DND-41 (cell line): ENCODE data around the gene SKIC8.

Experiments
- ATAC-seq: fragments of 200-7000 bp; cut with Tn5 transposase; 3 replicates; pipeline ENCODE4 v1.9.1; 2021; ENCODE audit warnings: low read depth; ENCODE audit not compliant: insufficient read depth
- DNase-seq: peaks from one replicate; pipeline ENCODE4 v3.0.0-alpha.2; 2020
- H2AFZ ChIP-seq: 2 replicates; pipeline ENCODE4 v1.6.0; 2012; ENCODE audit warnings: low read depth, low read length
- H3K27ac ChIP-seq: 2 replicates; pipeline ENCODE4 v1.5.1; 2012; ENCODE audit warnings: low read length, inconsistent platforms
- H3K27me3 ChIP-seq: fragments of 200-600 bp; sonication (generic); 2 replicates; pipeline ENCODE4 v1.6.0; 2012; ENCODE audit warnings: low read length, mild to moderate bottlenecking, inconsistent platforms; ENCODE audit not compliant: insufficient read depth, poor library complexity
- H3K36me3 ChIP-seq: 2 replicates; pipeline ENCODE4 v1.5.1; 2012; ENCODE audit warnings: low read length, inconsistent platforms; ENCODE audit not compliant: insufficient read depth
- H3K4me1 ChIP-seq: 2 replicates; pipeline ENCODE4 v1.5.1; 2012; ENCODE audit warnings: mild to moderate bottlenecking, low read length; ENCODE audit not compliant: insufficient read depth
- H3K4me2 ChIP-seq: 2 replicates; pipeline ENCODE4 v1.6.0; 2012; ENCODE audit warnings: mild to moderate bottlenecking, moderate library complexity, low read length, inconsistent platforms; ENCODE audit not compliant: insufficient read depth
- H3K4me3 ChIP-seq, 2 experiments: fragments of 200-600 bp in 1 of 2; shearing (Covaris generic) in 1 of 2; 2 replicates each; pipeline ENCODE4 v1.5.1; 2012 to 2016; ENCODE audit warnings: inconsistent platforms in 2 of 2, low read length in 2 of 2, mild to moderate bottlenecking in 2 of 2, low read depth in 1 of 2, moderate library complexity in 1 of 2
- H3K79me2 ChIP-seq: 2 replicates; pipeline ENCODE4 v1.6.0; 2012; ENCODE audit warnings: low read length, inconsistent platforms; ENCODE audit not compliant: insufficient read depth
- H3K9ac ChIP-seq: 2 replicates; pipeline ENCODE4 v1.6.0; 2012; ENCODE audit warnings: low read depth, mild to moderate bottlenecking, inconsistent platforms, low read length, moderate library complexity
- H3K9me3 ChIP-seq: 2 replicates; pipeline ENCODE4 v1.5.1; 2012; ENCODE audit warnings: low read length, moderate library complexity, mild to moderate bottlenecking, inconsistent platforms; ENCODE audit not compliant: insufficient read depth, severe bottlenecking
- H4K20me1 ChIP-seq: 2 replicates; pipeline ENCODE4 v1.6.0; 2012; ENCODE audit warnings: low read length; ENCODE audit not compliant: insufficient read depth
- EZH2 ChIP-seq: IDR thresholded peaks from 3 replicates; pipeline ENCODE4 v1.6.1; 2012; ENCODE audit warnings: borderline replicate concordance, low read depth, mild to moderate bottlenecking, moderate library complexity, low read length, inconsistent platforms; ENCODE audit not compliant: severe bottlenecking
- TF ChIP-seq, protein P1 (sequence below): IDR thresholded peaks from 2 replicates; pipeline ENCODE4 v1.5.1; 2012; ENCODE audit warnings: borderline replicate concordance, low read length, moderate library complexity, mild to moderate bottlenecking; ENCODE audit not compliant: poor library complexity, severe bottlenecking; ENCODE audit errors: extremely low read depth

Gene SKIC8

DNA sequence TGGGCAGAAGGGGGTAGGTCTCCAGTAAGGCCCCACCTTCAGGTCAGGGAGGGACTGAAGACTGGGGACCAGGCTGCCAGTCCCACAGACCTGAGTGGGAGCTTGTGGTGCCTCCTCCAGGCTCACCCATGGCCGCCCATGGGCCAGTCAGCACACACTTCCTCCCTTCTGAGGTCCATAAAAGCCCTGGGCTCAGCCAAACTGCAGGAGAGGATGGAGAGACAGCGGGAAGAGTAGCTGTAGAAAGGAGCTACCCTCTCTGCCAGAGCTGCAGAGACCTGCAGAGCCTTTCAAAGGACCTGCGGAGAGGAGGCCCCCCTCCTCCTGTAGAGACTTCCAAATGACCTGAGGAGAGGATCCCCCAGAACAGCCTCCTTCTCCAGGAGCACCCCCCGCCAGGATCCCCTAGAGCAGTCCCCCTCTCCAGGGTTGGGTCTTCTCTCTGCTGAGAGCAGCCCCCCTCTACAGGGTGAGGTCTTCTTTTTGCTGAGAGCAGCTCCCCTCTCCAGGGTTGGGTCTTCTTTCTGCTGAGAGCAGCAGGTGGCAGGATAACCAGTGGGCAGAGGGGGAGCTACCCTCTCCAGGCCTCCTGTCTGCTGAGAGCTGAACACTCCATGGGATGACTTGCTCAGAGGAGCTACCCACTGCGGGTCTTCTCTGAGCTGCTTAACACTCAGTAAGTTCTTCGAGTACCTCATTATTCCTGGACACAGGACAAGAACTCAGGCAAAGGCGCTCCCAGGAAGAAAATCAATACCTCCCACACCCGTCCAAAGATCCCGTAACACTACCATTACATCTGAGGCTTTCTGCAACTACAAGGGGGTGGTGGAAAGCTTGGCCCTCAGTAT, 5.0 kb upstream of the SKIC8 start:
- Histone ChIP-seq H3K9ac (no peak overlapping the region), H2AFZ (no peak overlapping the region), H3K4me2 (no peak overlapping the region), H3K4me1 (peaks cover 10% of the 10 kb centered on the region), H3K9me3 (no peaks in the 10 kb centered on the region), H3K36me3 (no peaks in the 10 kb centered on the region), H3K27me3 (no peaks in the 10 kb centered on the region), H3K79me2 (no peaks in the 10 kb centered on the region), H4K20me1 (no peaks in the 10 kb centered on the region), H3K4me3 (no peak overlapping the region), H3K27ac (no peak overlapping the region)
- DNase-seq (no peak), ATAC-seq (no peak)
- TF ChIP-seq, protein P1, sequence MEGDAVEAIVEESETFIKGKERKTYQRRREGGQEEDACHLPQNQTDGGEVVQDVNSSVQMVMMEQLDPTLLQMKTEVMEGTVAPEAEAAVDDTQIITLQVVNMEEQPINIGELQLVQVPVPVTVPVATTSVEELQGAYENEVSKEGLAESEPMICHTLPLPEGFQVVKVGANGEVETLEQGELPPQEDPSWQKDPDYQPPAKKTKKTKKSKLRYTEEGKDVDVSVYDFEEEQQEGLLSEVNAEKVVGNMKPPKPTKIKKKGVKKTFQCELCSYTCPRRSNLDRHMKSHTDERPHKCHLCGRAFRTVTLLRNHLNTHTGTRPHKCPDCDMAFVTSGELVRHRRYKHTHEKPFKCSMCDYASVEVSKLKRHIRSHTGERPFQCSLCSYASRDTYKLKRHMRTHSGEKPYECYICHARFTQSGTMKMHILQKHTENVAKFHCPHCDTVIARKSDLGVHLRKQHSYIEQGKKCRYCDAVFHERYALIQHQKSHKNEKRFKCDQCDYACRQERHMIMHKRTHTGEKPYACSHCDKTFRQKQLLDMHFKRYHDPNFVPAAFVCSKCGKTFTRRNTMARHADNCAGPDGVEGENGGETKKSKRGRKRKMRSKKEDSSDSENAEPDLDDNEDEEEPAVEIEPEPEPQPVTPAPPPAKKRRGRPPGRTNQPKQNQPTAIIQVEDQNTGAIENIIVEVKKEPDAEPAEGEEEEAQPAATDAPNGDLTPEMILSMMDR, result no peak
- TF ChIP-seq EZH2, result no peak

DNA sequence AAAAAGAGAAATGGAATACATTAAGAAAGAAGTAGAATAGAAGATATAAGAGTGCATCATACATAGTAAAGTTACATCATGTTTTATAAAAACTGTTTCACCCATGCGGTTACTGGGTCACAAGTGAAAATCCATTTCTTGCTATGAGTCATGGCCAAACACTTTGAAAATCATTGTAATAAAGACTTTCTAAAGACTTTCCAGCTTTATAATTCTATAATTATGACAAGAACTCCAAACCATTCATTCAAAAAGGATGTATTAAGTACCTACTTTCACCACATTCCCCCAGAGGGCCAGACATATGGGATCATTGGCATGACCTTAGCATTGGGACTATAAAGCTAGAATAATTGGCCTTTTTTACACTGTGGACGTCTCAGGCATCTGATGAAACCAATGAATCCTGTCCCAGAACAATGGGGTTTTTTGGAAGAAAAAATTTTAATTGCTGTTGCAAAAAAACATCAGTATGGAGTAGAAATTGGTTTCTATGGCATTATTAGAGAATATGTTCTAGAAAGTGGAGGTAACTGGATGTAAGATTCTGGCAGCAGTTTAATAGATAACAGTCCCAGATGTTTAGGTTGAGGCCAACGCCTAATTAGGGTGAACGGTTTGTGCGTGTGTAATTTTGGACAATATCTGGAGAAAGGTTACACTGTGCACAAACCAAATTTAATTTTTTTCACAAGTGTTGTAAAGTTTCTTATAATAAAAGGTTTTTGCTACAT, 3.3 kb upstream of the SKIC8 start:
- TF ChIP-seq EZH2, result no peak
- TF ChIP-seq, protein P1, result no peak
- no peak overlapping the region for H3K27ac ChIP-seq
- H4K20me1 ChIP-seq, result no peaks in the 10 kb centered on the region
- DNase-seq (no peak), ATAC-seq (no peak)
- H3K4me3 ChIP-seq, result no peak overlapping the region
- H3K79me2 ChIP-seq, result peaks cover 16% of the 10 kb centered on the region
- H3K9me3 ChIP-seq, result no peaks in the 10 kb centered on the region
- H3K36me3 ChIP-seq, result no peaks in the 10 kb centered on the region; the same call in 1 of the 2 replicates
- H3K4me1 ChIP-seq, result peaks cover 21% of the 10 kb centered on the region
- H2AFZ ChIP-seq, result no peak overlapping the region
- no peaks in the 10 kb centered on the region for H3K27me3 ChIP-seq
- no peak overlapping the region for H3K4me2 ChIP-seq
- no peak overlapping the region for H3K9ac ChIP-seq

DNA sequence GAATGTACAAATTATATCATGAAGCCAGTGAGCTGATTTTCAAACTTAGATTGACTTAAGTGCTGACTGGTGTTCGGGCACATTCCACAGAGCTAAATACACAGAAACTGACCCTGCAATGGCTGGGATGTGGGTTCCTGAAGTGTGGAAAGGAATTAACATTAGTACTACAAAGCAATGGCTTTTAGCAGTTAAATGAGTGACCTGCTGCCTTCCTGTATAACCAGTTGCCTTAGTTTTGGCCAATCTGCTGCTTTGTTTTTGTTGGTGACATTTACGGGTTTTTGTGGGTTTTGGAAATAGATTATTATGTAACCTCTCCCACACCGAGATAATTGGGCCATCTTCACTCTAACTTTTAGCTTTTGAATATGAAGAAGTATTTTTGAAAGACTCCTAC, 2.4 kb upstream of the SKIC8 start:
- Histone ChIP-seq H3K9ac (no peak overlapping the region), H3K79me2 (peaks cover 26% of the 10 kb centered on the region), H3K4me3 (no peak overlapping the region), H4K20me1 (no peaks in the 10 kb centered on the region; the same call in 1 of the 2 replicates), H3K27me3 (no peaks in the 10 kb centered on the region), H3K36me3 (no peaks in the 10 kb centered on the region; the same call in 1 of the 2 replicates), H3K4me2 (no peak overlapping the region), H3K27ac (no peak overlapping the region), H2AFZ (peak overlapping the region; percentile 39; the same call in 1 of the 2 replicates), H3K9me3 (no peaks in the 10 kb centered on the region), H3K4me1 (peaks cover 28% of the 10 kb centered on the region)
- no peak for ATAC-seq
- DNase-seq, result no peak
- TF ChIP-seq, protein P1, result no peak
- no peak for TF ChIP-seq EZH2
